HG03378 (cell line): ENCODE results near the gene NPM1.
"Not testable (repeated sequence)": the region's sequence is repeated elsewhere in the genome, so short reads cannot be mapped to it uniquely, and the experiment has no call there.

Experiments
- ATAC-seq: cut with Tn5 transposase; IDR thresholded peaks from one replicate; pipeline ENCODE4 v1.9.1; 2021; ENCODE audit warnings: mild to moderate bottlenecking, moderate library complexity; ENCODE audit not compliant: unreplicated experiment

NPM1 gene

GRCh38 chr5:171384999-171385398 lies 2.6 kb upstream of the NPM1 start:
- not testable (repeated sequence) for ATAC-seq

GRCh38 chr5:171386006-171386671 lies 1.5 kb upstream of the NPM1 start:
- no peak for ATAC-seq

- ATAC-seq = no peak
Observed at GRCh38 chr5:171386861-171387344, 746 bp upstream of the NPM1 start.

- no peak for ATAC-seq
Observed at GRCh38 chr5:171387970-171388815, 544 bp downstream of the NPM1 start.

- no peak for ATAC-seq
Observed at GRCh38 chr5:171388816-171389168, 1.1 kb downstream of the NPM1 start.

- ATAC-seq = no peak
Observed at GRCh38 chr5:171390883-171391677, 3.4 kb downstream of the NPM1 start.

- ATAC-seq = no peak
Observed at GRCh38 chr5:171391996-171392577, 4.4 kb downstream of the NPM1 start.

GRCh38 chr5:171392585-171393159 lies 5.0 kb downstream of the NPM1 start:
- ATAC-seq = no peak

GRCh38 chr5:171395042-171395441 lies 7.4 kb downstream of the NPM1 start:
- no peak for ATAC-seq

- ATAC-seq = not testable (repeated sequence)
Observed at GRCh38 chr5:171396583-171396982, 8.9 kb downstream of the NPM1 start.

GRCh38 chr5:171397190-171397589 lies 9.5 kb downstream of the NPM1 start:
- no peak for ATAC-seq

- ATAC-seq = no peak
Observed at GRCh38 chr5:171397599-171397998, 9.9 kb downstream of the NPM1 start.

GRCh38 chr5:171398660-171399059 lies 11.0 kb downstream of the NPM1 start:
- ATAC-seq = not testable (repeated sequence)

- ATAC-seq = no peak
Observed at GRCh38 chr5:171400169-171400568, 12.5 kb downstream of the NPM1 start.

- ATAC-seq = no peak
Observed at GRCh38 chr5:171401167-171401947, 13.7 kb downstream of the NPM1 start.

GRCh38 chr5:171402751-171403150 lies 15.1 kb downstream of the NPM1 start:
- not testable (repeated sequence) for ATAC-seq

GRCh38 chr5:171405615-171406014 lies 18.0 kb downstream of the NPM1 start:
- ATAC-seq = no peak

- ATAC-seq = no peak
Observed at GRCh38 chr5:171407234-171407633, 19.6 kb downstream of the NPM1 start.

- no peak for ATAC-seq
Observed at GRCh38 chr5:171409164-171410136, 21.8 kb downstream of the NPM1 start.
